ENCODE data around the gene CSF3.

The CSF3 gene, protein sequence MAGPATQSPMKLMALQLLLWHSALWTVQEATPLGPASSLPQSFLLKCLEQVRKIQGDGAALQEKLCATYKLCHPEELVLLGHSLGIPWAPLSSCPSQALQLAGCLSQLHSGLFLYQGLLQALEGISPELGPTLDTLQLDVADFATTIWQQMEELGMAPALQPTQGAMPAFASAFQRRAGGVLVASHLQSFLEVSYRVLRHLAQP

DNA sequence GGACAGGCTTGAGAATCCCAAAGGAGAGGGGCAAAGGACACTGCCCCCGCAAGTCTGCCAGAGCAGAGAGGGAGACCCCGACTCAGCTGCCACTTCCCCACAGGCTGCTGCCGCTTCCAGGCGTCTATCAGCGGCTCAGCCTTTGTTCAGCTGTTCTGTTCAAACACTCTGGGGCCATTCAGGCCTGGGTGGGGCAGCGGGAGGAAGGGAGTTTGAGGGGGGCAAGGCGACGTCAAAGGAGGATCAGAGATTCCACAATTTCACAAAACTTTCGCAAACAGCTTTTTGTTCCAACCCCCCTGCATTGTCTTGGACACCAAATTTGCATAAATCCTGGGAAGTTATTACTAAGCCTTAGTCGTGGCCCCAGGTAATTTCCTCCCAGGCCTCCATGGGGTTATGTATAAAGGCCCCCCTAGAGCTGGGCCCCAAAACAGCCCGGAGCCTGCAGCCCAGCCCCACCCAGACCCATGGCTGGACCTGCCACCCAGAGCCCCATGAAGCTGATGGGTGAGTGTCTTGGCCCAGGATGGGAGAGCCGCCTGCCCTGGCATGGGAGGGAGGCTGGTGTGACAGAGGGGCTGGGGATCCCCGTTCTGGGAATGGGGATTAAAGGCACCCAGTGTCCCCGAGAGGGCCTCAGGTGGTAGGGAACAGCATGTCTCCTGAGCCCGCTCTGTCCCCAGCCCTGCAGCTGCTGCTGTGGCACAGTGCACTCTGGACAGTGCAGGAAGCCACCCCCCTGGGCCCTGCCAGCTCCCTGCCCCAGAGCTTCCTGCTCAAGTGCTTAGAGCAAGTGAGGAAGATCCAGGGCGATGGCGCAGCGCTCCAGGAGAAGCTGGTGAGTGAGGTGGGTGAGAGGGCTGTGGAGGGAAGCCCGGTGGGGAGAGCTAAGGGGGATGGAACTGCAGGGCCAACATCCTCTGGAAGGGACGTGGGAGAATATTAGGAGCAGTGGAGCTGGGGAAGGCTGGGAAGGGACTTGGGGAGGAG is at the start of gene CSF3:
Gene CSF3, plus strand, starts transcription at position 436 of the 993 bp plus-strand sequence. Its CDS starts 35 bp downstream, at position 471.
- no peak for DNase-seq

DNA sequence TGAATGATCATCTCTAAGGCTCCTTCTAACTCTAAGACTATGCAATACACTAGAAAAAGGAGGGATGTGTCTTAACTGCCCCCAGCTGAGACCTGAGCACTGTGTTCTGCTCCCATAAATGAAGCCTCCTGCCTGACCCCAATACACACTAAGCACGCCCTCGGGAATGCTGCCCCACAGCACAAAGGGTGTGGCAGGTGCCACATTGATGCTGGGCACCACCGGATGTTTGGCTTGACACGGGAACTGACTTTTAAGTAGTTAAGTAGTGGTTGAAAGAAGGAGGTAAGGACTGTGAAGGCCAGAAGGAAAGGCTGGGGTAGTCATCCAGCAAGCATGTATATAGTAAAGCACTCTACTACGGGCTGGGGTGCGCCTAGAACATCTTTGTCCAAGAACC is 48.5 kb upstream of the CSF3 start:
- DNase-seq, result no peak

DNA sequence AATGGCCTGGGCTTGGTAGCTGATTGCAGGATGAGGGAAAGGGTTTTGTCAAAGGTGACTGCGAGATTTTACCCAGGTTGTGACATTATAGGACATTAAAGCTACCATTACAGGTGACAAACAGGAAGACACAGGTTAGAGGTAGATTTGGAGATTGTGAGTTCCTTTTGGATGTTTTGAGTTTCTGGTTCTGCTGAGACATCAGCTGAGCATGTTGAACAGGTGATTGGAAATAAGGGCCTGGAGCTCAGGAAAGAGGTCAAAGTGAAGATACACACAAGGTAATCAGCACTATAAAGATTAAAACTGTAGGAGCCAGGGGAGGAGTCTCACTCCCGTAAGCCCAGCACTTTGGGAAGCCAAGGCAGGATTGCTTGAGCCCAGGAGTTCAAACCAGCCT is 46.5 kb upstream of the CSF3 start:
- no peak for DNase-seq

DNA sequence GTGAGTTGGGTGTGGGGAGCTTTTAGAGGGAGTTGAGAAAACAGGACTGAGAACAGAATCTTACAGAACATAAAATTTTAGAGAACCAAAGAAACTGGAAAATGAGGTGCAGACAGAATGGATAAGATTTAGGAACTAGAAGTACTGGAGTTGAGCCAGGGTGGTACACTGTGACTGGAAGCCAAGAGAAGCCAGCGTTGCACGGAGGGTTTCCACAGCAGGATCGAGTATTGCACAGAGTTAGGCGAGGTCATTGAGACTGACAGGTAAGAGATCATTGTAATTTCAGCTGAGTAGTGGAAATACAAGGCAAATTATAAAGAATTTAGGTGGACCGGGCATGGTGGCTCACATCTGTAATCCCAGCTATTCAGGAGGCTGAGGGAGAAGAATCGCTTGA is 45.9 kb upstream of the CSF3 start:
- no peak for DNase-seq

DNA sequence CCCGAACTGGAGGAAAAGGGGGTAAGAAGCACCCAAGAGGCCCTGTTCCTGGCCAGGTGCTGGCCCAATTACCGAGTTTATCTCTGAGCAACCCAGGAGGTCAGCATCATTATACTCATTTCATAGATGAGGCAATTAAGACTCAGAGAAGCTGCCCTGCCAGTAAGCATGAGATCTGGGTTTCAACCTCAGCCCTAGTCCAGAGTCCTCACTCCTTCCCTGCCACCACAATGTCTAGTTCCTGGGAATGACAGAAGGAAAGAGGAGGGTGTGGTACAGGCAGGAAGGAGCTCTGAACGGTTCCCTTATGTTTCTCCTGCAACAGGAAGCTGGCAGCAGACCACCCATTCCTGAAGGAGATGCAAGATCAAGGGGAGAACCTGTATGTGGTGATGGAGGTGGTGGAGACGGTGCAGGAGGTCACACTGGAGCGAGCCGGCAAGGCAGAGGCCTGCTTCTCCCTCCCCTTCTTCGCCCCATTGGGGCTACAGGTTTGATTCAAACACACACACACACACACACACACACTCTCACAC is 45.0 kb upstream of the CSF3 start:
- DNase-seq, result no peak

DNA sequence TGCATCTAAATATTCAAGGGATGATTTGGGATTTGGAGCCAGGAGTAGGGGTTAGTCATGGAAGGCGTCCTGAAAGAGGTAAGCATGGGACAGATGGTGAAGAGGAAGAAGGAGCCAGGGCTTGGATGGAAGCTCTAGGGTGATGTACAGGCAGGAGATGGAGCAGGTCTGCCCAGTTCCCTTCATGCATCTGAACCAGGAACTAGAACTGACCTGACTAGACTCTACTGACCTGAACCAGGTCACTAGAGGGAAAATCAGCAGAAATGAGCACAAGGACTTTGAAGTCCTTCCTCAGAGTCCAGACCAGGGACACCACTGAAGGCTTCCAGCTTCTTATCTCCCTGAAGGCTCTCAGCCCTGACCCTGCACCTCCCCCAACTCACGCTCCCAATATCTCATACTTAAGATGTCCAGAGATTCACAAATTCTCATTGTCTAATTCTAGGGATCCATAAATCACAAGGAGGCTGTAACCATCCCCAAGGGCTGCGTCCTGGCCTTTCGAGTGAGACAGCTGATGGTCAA is 44.1 kb upstream of the CSF3 start:
- DNase-seq, result no peak

DNA sequence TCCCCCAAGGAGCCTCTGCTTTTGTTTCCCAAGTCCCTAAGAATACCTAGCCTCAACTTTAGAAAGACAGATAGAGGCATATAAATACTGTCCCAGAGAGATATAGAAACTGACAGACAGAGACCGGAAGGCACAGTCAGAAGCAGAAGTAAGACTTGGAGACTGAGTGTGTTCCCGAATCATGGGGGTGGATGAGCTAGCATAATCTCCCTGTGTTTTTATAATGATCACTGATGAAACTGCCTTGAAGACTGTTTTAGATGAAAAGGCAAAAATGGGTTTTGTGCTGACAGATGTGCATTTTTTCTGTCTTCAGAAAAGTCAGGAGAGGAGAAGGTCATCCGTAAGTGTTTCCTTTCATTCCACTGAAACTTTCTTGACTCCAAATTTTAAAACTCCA is 43.0 kb upstream of the CSF3 start:
- no peak for DNase-seq

DNA sequence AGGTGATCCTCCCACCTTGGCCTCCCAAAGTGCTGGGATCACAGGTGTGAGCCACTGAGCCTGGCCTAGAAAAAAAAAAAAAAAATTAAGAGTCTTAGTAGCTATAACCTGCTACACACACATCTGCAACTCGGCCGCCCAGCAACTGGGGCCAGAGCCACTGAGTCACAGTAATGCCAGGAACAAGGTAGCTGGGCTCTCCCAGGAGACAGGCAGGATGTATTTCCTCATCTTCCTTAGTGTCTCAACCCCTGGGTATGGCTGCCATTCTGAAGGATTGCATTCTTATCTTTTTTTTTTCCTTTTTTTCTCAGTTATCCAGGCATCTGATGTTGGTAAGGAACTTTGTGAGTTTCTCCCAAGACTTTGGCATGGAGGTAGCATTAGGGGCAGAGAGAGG is 41.7 kb upstream of the CSF3 start:
- DNase-seq, result no peak

DNA sequence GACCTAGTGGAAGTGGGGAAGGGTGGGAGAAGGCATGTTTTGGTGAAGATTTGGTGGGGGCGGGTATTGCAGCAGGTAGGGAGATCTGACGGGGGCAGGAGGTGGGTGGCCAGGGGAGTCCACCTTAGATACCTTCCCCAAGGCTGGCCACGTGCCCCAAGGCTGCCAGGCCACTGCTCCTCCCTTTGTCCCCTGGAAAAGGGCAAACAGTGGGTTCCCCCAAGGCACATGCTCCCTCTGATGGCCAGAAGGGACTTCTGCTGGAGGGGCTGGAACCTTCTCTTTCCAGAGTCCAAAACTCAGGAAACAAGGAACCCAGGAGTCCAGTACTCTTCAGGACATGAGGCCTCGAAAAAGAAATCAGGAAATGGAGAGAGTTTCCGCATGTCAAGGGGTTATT is 40.8 kb upstream of the CSF3 start:
- no peak for DNase-seq

DNA sequence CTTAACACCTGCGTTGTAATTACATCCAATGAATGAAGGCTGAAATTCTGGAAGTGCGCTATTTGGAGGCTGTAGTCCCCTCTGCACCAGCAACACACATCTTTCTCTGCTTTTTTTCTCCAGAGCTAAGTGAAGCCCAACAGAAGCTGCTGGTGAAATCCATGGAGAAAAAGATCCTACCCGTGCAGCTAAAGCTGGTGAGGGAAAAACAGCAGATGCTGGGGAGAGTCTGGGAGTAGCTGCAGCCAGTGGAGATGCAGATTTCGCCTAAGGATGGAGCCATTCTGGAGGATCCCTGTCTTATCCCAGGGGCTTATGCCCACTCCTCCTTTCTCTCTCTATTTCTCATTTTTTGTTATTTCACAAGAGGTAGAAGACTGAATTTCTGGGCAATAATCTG is 39.4 kb upstream of the CSF3 start:
- no peak for DNase-seq

DNA sequence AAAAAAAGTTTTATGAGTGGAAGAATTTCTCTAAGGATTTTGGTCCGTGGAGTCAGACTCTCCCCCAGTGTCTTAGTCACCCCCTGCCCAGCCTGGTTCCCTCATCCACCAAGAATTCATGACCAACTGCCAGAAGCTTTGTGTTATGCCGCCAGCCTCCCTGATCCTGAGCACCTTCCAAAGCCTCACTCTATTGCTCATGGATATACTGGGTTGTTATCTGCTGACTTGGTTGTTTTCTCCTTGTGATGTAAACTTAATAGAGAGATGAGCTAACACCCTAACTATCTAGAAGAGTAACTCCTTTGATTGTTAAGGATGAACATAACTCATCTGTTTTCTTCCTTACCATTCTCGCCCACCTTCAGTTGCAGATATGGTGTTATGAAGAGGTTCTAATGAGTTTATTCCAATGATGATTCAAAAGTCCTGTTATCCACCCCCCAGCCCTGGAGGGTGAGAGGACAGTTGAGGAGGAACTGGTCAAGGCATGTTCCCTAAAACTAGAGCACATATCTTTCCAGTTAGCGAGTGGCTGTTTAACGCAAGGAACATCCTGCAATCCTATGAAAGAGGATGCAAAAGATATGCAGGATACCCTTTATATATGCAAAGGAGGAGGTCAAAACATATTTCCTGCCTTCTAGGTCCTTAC is 36.1 kb upstream of the CSF3 start:
- peak; percentile 78 for DNase-seq

DNA sequence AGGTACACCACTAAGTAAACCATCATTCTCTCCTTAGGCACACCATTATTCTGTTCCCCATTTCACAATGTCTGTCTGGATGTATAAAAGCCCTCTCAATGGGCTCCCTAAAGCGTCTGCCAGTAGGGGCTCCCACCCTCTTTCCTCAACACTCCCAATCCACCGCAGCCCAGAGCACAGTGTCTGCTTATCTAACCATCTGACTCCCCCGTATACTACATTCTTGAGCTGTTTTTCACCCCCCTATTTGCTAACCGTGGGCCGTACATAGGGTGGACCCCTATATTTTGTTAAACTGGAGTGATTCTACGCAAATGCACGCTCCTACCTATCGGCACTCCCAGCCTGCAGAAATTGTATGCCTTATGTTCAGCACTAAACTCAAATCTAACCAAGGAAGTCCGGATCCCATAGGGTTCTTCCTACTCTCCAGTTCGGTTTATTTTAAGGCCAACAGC is 35.3 kb upstream of the CSF3 start:
- no peak for DNase-seq

DNA sequence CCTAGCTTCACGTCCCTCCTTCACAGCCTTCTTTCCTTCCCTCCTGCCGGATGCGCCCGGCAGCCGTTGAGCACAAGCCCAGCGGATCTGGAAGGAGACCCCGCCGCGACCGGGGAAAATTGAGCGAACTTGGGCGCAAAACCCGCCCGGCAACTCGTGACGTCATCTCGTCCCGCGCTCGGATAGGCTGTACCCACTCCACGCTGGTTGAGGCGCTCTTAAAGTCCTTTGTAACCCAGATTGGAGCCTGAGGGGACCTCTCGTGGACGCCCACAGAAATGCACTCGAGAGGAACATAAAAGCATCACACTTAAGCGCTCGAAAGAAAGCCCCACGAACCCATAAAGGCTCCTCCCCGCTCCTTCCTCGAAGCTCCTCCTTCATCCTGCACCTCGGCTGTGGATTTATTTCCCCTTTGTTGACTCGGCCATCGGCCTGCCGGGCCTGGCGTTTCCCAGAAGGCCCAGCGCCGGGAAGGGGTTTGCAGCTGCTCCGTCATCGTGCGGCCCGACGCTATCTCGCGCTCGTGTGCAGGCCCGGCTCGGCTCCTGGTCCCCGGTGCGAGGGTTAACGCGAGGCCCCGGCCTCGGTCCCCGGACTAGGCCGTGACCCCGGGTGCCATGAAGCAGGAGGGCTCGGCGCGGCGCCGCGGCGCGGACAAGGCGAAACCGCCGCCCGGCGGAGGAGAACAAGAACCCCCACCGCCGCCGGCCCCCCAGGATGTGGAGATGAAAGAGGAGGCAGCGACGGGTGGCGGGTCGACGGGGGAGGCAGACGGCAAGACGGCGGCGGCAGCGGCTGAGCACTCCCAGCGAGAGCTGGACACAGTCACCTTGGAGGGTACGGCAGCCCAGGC is 34.7 kb upstream of the CSF3 start, which contains the start of gene PSMD3:
Gene PSMD3, plus strand, starts transcription at position 457 of the 856 bp plus-strand sequence. Its CDS starts 164 bp downstream, at position 621.
- DNase-seq, result peak; percentile 99

DNA sequence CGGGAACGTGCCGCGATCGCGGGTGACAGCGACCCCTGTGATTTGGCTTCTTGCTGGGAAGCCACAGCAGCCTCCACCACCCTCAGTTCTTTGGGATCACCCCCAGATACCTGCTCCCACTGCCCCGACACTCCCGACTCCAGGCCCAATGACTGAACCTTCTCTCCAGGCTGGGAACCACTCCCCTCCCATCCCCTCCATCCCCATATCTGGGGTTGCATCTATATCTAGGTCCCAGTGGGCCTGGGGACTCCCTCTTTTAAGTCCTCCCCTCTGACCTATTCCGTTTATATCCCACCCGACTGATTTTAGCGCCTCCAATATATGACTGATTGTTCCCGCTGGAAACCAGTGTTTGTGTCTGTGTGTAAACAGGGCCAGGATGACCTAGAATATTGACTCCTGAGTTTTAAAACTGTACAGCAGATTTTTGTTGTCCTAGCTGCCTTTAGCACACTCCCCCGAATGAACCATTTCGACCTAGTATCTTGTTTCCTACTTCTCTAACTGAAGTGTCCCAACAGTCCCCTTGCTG is 34.0 kb upstream of the CSF3 start:
- no peak for DNase-seq

DNA sequence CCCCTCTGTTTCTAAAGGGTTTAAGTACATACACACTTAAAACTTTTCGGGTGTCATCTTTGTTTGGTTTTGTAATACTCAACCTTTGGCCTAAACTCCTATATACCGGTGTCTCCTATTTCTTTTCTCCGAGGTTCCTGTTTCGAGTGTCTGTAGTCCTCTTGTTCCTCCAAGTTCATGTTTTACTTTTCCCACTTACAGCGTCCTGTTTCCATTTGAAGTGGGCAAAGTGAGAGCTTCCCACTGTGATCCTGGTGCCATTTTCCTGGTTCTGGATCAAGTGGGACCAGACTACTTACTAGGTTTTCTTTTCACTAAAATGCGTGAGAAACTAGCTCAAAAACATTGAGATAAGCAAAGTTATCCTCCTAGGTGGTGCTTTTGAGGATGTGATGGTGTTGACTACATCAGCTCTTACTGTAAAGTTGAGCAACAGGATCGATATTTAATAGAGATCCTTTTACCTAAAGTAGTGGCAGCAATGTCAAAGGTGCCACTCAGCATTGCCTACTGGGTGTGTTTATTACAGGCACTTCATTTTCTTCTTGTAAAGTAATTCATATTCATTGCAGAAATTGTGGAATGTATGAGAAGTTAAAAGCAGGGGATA is 33.4 kb upstream of the CSF3 start:
- DNase-seq, result no peak

DNA sequence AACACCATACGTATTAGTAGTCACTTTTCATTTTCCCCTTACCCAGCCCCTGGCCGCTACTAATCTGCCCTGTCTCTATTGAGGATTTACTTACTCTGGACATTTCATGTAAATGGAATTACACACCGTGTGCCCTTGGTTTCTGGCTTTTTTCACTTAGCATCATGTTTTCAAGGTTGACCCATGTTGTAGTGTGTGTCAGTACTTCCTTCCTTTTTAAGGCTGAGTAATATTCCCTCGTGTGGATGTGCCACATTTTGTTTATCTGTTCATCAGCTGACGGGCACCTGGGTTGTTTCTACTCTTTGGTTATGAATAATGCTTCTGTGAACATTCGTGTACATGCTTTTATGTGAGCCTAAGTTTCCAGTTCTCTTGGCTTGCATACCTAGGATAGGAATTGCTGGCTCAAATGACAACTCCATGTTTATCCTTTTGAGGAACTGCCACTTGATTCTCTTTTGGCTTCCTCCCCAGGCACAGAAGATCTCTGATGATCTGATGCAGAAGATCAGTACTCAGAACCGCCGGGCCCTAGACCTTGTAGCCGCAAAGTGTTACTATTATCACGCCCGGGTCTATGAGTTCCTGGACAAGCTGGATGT is 26.9 kb upstream of the CSF3 start:
- DNase-seq, result no peak

DNA sequence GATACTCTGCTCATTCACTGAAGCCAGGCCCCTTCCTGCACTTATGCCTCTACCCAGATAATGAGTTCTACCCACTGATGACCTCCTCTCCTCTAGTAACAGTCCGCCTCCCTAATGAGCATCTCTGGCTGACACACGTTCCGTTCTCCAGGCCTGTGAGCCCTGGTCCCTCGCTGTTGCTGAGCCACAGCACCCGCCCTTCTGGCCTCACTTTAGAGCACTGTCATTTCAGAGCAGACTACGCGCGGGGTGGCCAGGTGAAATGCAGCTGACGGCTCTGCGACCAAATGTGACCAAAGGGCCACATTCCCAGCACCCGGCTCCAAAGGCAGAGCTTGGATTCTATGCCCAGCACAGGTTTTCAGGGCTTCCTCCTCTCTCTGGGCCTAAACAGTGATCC is 20.8 kb upstream of the CSF3 start:
- DNase-seq, result no peak

DNA sequence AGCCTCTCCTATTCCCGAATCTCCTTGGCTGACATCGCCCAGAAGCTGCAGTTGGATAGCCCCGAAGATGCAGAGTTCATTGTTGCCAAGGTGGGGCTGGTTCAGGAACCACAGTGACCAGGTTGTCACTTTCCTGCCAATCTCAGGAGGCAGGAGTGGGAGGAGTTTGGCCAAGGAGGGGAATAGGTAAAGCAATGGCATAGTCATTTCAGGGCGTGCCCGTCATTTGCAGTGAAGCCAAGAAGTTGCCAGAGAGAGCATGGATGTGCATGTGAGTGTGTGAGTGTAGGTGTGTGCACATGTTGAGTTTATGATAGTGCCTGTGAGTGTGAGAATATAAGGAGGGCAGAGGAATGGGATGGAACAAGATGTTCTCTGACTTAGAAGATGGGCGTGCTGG is 19.8 kb upstream of the CSF3 start:
- no peak for DNase-seq

DNA sequence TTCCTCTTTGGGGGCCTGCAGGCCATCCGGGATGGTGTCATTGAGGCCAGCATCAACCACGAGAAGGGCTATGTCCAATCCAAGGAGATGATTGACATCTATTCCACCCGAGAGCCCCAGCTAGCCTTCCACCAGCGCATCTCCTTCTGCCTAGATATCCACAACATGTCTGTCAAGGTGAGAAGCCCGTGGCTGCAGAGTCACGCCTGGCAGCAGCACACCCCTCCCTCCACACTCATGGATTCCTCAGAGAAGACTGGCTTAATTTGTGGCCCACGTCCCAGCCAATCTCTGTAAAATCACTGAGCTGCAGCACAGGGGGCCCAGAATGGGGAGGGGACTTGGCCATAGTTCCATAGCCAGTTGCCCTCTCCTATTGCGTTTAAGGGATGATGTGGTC is 19.1 kb upstream of the CSF3 start:
- no peak for DNase-seq

DNA sequence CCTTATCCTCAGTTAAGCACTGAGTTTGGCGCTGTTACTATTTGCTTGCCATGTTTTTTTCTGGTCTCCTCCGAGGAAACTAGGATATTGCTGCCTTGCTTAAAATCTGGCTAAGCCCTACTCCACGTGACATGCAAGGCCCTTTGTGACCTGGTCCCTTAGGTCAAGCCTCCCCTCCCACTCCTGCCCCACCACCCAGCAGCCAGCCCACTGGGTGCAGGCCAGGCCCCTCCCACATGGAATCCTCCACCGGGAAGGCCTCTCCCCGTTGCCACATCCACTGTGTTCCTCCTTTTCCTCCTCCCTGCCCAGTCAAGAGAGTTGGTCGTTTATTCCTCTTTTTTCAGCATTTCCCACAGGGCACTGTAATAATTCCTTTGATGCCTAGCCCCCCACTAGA is 18.4 kb upstream of the CSF3 start:
- no peak for DNase-seq

DNA sequence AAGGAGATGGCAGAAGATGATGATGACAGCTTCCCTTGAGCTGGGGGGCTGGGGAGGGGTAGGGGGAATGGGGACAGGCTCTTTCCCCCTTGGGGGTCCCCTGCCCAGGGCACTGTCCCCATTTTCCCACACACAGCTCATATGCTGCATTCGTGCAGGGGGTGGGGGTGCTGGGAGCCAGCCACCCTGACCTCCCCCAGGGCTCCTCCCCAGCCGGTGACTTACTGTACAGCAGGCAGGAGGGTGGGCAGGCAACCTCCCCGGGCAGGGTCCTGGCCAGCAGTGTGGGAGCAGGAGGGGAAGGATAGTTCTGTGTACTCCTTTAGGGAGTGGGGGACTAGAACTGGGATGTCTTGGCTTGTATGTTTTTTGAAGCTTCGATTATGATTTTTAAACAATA is 17.7 kb upstream of the CSF3 start:
- no peak for DNase-seq
